HepG2 (cell line): ENCODE data around the gene GMCL2. TPM values are rescaled to one million over a fixed set of nuclear protein-coding genes. Genes with fewer than 3 reads are reported as not detected.

Experiments
- ARNT ChIP-seq: fragments of 450-650 bp; IDR thresholded peaks from 2 replicates; pipeline ENCODE4 v1.6.1; 2017
- ARNT2 ChIP-seq: sonication (generic); formaldehyde crosslinking; IDR thresholded peaks from 2 replicates; pipeline ENCODE4 v1.8.0; 2022; ENCODE audit warnings: mild to moderate bottlenecking, low read depth, missing genetic modification reagents, moderate library complexity
- HOXA3 ChIP-seq: sonication (generic); formaldehyde crosslinking; IDR thresholded peaks from 2 replicates; pipeline ENCODE4 v1.5.0; 2020; ENCODE audit warnings: missing genetic modification reagents
- KAT7 ChIP-seq: IDR thresholded peaks from 2 replicates; pipeline ENCODE4 v1.6.1; 2018; ENCODE audit warnings: borderline replicate concordance, missing compliant biosample characterization
- PTBP1 ChIP-seq: fragments of 200-400 bp; formaldehyde crosslinking; IDR thresholded peaks from 2 replicates; pipeline ENCODE4 v1.6.1; 2018; ENCODE audit warnings: low read length, low read depth; ENCODE audit not compliant: poor library complexity, severe bottlenecking
- RARA ChIP-seq: IDR thresholded peaks from 2 replicates; pipeline ENCODE4 v1.6.1; 2016; ENCODE audit warnings: missing genetic modification reagents, missing compliant biosample characterization
- SOX6 ChIP-seq, 2 experiments: fragments of 450-650 bp in 1 of 2; sonication (generic) in 1 of 2; formaldehyde crosslinking in 1 of 2; IDR thresholded peaks; 2 replicates each; pipeline versions ENCODE4 v1.4.0 to v1.6.1; 2017 to 2020; ENCODE audit warnings: antibody characterized with exemption in 1 of 2, mild to moderate bottlenecking in 1 of 2, missing genetic modification reagents in 1 of 2
- TFAP4 ChIP-seq: sonication (generic); IDR thresholded peaks from 2 replicates; pipeline ENCODE4 v1.6.1; 2016; ENCODE audit warnings: low read depth, borderline replicate concordance
- THAP11 ChIP-seq: IDR thresholded peaks from 2 replicates; pipeline ENCODE4 v1.6.1; 2016; ENCODE audit warnings: missing biosample characterization, missing genetic modification reagents
- ZBTB21 ChIP-seq: sonication (generic); formaldehyde crosslinking; IDR thresholded peaks from 2 replicates; pipeline ENCODE4 v1.4.0; 2020; ENCODE audit warnings: missing genetic modification reagents
- ZBTB7B ChIP-seq: sonication (generic); formaldehyde crosslinking; IDR thresholded peaks from 2 replicates; pipeline ENCODE4 v1.4.0; 2020; ENCODE audit warnings: missing genetic modification reagents
- ZFP36 ChIP-seq: fragments of 150-350 bp; IDR thresholded peaks from 2 replicates; pipeline ENCODE4 v1.6.1; 2018; ENCODE audit warnings: borderline replicate concordance, low read length, low read depth; ENCODE audit not compliant: partially characterized antibody
- ZFYVE20 ChIP-seq: sonication (generic); formaldehyde crosslinking; IDR thresholded peaks from 2 replicates; pipeline ENCODE4 v1.8.0; 2023; ENCODE audit warnings: low read depth, mild to moderate bottlenecking, moderate library complexity, missing genetic modification reagents, borderline replicate concordance
- ZNF33A ChIP-seq: sonication (generic); formaldehyde crosslinking; IDR thresholded peaks from 2 replicates; pipeline ENCODE4 v1.5.1; 2020; ENCODE audit warnings: missing genetic modification reagents, mild to moderate bottlenecking, moderate library complexity, borderline replicate concordance
- ZNF629 ChIP-seq: sonication (generic); formaldehyde crosslinking; conservative IDR thresholded peaks from 2 replicates; pipeline ENCODE4 v1.5.0; 2020; ENCODE audit warnings: missing genetic modification reagents
- ZNF768 ChIP-seq: sonication (generic); formaldehyde crosslinking; IDR thresholded peaks from 2 replicates; pipeline ENCODE4 v1.4.0; 2020; ENCODE audit warnings: missing genetic modification reagents
- polyA plus RNA-seq, 8 experiments: library from polyadenylated mRNA; depleted of rRNA in 3 of 8; stranded (reverse) in 7 of 8; unstranded in 1 of 8; fragments of >200 nt; fragmentation: Illumina TruSeq in 4 of 8; extraction: Trizol in 4 of 8; gene quantifications; 2 replicates each; pipeline versions ENCODE4 v1.2.1 to v1.2.3, GENCODE V29; 2011 to 2016; ENCODE audit warnings: low read depth in 4 of 8, missing spikeins in 1 of 8, mixed read lengths in 1 of 8; ENCODE audit not compliant: insufficient read depth in 1 of 8
- total RNA-seq, 5 experiments: library from RNA; depleted of rRNA; stranded (reverse); fragments of >200 nt; fragmentation: Illumina TruSeq; extraction: Trizol; gene quantifications; 2 replicates each; pipeline ENCODE4 v1.2.3, GENCODE V29; 2016; ENCODE audit warnings: low read depth in 1 of 5
- TF ChIP-seq, protein P1 (sequence below): sonication (generic); formaldehyde crosslinking; conservative IDR thresholded peaks from 2 replicates; pipeline ENCODE4 v1.4.0; 2020; ENCODE audit warnings: missing genetic modification reagents
- TF ChIP-seq, protein P2 (sequence below): sonication (generic); formaldehyde crosslinking; IDR thresholded peaks from 2 replicates; pipeline ENCODE4 v1.5.1; 2020; ENCODE audit warnings: mild to moderate bottlenecking, missing genetic modification reagents
- TF ChIP-seq, protein P3 (sequence below): sonication (generic); formaldehyde crosslinking; IDR thresholded peaks from 2 replicates; pipeline ENCODE4 v1.8.0; 2022; ENCODE audit warnings: mild to moderate bottlenecking, missing genetic modification reagents, borderline replicate concordance

GMCL2 gene
- total and polyA plus RNA-seq, 2 of the 13 experiments (the other 11 are each of a cell fraction or from before 2014, with no cell fraction given): 0.03 TPM; not detected in 1

GRCh38 chr5:178163772-178164735, 23.1 kb downstream of the GMCL2 start (continued):
- TF ChIP-seq SOX6 (IDR thresholded peaks at IDR 0.05) (no peak), SOX6 (CRISPR knock-in tag; IDR thresholded peaks at IDR 0.05) (0 out of 2 replicates have a peak, but pooled peaks have one; percentile 15), ZNF629 (CRISPR knock-in tag) (no peak), ZBTB21 (CRISPR knock-in tag) (no peak), ZNF768 (CRISPR knock-in tag) (no peak), HOXA3 (CRISPR knock-in tag) (no peak), TFAP4 (no peak), ZNF33A (no peak), THAP11 (CRISPR knock-in tag) (0 out of 2 replicates have a peak, but pooled peaks have one; percentile 24), ARNT2 (CRISPR knock-in tag) (no peak), RARA (no peak), KAT7 (CRISPR knock-in tag) (no peak), ZFP36 (peak; percentile 19), ARNT (no peak), PTBP1 (no peak), ZFYVE20 (CRISPR knock-in tag) (no peak), ZBTB7B (CRISPR knock-in tag) (no peak)
- TF ChIP-seq, protein P1, sequence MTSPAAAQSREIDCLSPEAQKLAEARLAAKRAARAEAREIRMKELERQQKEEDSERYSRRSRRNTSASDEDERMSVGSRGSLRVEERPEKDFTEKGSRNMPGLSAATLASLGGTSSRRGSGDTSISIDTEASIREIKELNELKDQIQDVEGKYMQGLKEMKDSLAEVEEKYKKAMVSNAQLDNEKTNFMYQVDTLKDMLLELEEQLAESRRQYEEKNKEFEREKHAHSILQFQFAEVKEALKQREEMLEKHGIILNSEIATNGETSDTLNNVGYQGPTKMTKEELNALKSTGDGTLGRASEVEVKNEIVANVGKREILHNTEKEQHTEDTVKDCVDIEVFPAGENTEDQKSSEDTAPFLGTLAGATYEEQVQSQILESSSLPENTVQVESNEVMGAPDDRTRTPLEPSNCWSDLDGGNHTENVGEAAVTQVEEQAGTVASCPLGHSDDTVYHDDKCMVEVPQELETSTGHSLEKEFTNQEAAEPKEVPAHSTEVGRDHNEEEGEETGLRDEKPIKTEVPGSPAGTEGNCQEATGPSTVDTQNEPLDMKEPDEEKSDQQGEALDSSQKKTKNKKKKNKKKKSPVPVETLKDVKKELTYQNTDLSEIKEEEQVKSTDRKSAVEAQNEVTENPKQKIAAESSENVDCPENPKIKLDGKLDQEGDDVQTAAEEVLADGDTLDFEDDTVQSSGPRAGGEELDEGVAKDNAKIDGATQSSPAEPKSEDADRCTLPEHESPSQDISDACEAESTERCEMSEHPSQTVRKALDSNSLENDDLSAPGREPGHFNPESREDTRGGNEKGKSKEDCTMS (CRISPR knock-in tag): no peak
- TF ChIP-seq, protein P2, sequence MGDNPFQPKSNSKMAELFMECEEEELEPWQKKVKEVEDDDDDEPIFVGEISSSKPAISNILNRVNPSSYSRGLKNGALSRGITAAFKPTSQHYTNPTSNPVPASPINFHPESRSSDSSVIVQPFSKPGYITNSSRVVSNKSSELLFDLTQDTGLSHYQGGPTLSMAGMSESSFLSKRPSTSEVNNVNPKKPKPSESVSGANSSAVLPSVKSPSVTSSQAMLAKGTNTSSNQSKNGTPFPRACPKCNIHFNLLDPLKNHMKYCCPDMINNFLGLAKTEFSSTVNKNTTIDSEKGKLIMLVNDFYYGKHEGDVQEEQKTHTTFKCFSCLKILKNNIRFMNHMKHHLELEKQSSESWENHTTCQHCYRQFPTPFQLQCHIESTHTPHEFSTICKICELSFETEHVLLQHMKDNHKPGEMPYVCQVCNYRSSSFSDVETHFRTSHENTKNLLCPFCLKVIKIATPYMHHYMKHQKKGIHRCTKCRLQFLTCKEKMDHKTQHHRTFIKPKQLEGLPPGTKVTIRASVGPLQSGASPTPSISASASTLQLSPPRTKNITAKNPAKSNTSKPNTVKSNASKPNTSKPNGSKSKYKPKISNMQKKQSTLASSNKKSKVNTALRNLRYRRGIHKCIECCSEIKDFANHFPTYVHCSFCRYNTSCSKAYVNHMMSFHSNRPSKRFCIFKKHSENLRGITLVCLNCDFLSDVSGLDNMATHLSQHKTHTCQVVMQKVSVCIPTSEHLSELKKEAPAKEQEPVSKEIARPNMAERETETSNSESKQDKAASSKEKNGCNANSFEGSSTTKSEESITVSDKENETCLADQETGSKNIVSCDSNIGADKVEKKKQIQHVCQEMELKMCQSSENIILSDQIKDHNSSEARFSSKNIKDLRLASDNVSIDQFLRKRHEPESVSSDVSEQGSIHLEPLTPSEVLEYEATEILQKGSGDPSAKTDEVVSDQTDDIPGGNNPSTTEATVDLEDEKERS (CRISPR knock-in tag): no peak
- TF ChIP-seq, protein P3, sequence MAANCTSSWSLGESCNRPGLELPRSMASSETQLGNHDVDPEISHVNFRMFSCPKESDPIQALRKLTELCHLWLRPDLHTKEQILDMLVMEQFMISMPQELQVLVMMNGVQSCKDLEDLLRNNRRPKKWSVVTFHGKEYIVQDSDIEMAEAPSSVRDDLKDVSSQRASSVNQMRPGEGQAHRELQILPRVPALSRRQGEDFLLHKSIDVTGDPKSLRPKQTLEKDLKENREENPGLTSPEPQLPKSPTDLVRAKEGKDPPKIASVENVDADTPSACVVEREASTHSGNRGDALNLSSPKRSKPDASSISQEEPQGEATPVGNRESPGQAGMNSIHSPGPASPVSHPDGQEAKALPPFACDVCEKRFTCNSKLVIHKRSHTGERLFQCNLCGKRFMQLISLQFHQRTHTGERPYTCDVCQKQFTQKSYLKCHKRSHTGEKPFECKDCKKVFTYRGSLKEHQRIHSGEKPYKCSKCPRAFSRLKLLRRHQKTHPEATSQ (CRISPR knock-in tag): no peak
